Panc1 (cell line): ENCODE measurements around the gene BEND4. TPM values are rescaled to one million over a fixed set of nuclear protein-coding genes. Genes with fewer than 3 reads are reported as not detected.

Experiments used
- ATAC-seq: fragments of 200-7000 bp; cut with Tn5 transposase; 2 replicates; pipeline ENCODE4 v1.9.1; 2020; ENCODE audit warnings: mild to moderate bottlenecking, moderate library complexity
- BruUV-seq: library from RNA; stranded (reverse); fragments of 400-500 nt; replicated peaks from 2 replicates; lab custom pipeline; 2021; lab: Mats Ljungman, UMichigan
- CTCF ChIA-PET: fragments of 300-600 bp; sonication (Branson Sonifier 250); formaldehyde crosslinking; loops from one replicate; lab custom pipeline; 2022; ENCODE audit warnings: antibody characterized with exemption; lab: Charles Lee
- POLR2A ChIA-PET: fragments of 300-600 bp; sonication (Branson Sonifier 250); formaldehyde crosslinking; loops from one replicate; lab custom pipeline; 2022; ENCODE audit warnings: antibody characterized with exemption; lab: Charles Lee
- DNase-seq: peaks from one replicate; pipeline ENCODE4 v3.0.0-alpha.2; 2010; ENCODE audit warnings: low read depth, low spot score
- H3K27ac ChIP-seq: 2 replicates; pipeline ENCODE4 v1.5.1; 2011; ENCODE audit warnings: mild to moderate bottlenecking, low read length, inconsistent platforms
- H3K27me3 ChIP-seq: fragments of 200-500 bp; sonication (Bioruptor generic); 2 replicates; pipeline ENCODE4 v1.6.0; 2014; ENCODE audit warnings: low read length, inconsistent platforms; ENCODE audit not compliant: control insufficient read depth, insufficient read depth
- H3K36me3 ChIP-seq: fragments of 200-500 bp; sonication (Bioruptor generic); 2 replicates; pipeline ENCODE4 v1.5.1; 2014; ENCODE audit warnings: inconsistent platforms, mild to moderate bottlenecking, low read length, moderate library complexity; ENCODE audit not compliant: control insufficient read depth, insufficient read depth
- H3K4me1 ChIP-seq: 2 replicates; pipeline ENCODE4 v1.5.1; 2011; ENCODE audit warnings: inconsistent platforms, mild to moderate bottlenecking, low read length, moderate library complexity; ENCODE audit not compliant: control insufficient read depth, insufficient read depth
- H3K4me3 ChIP-seq, 2 experiments: 2 replicates each; pipeline ENCODE4 v1.5.1; 2011 to 2012; ENCODE audit warnings: low read depth in 2 of 2, low read length in 2 of 2, mild to moderate bottlenecking in 2 of 2, inconsistent platforms in 1 of 2, moderate library complexity in 1 of 2
- H3K9me3 ChIP-seq: fragments of 200-500 bp; sonication (Bioruptor generic); 2 replicates; pipeline ENCODE4 v1.5.1; 2014; ENCODE audit warnings: low read depth, mild to moderate bottlenecking, inconsistent platforms, low read length, moderate library complexity; ENCODE audit not compliant: control insufficient read depth, insufficient read depth
- CTCF ChIP-seq: fragments of 450-650 bp; IDR thresholded peaks from 2 replicates; pipeline ENCODE4 v1.5.1; 2017; ENCODE audit warnings: mild to moderate bottlenecking
- POLR2AphosphoS5 ChIP-seq: IDR thresholded peaks from 2 replicates; pipeline ENCODE4 v1.6.1; 2012; ENCODE audit warnings: mild to moderate bottlenecking, low read depth, low read length, moderate library complexity
- SIN3A ChIP-seq: IDR thresholded peaks from 2 replicates; pipeline ENCODE4 v1.6.1; 2012; ENCODE audit warnings: low read depth, mild to moderate bottlenecking, low read length, moderate library complexity, borderline replicate concordance; ENCODE audit not compliant: insufficient read depth
- TCF7L2 ChIP-seq: IDR thresholded peaks from 2 replicates; pipeline ENCODE4 v1.6.1; 2011; ENCODE audit warnings: mild to moderate bottlenecking, low read depth, low read length, inconsistent platforms
- in situ Hi-C: cut with HindIII; loops from 2 replicates; pipeline ENCODE4 v1.10.0; 2016; ENCODE audit warnings: low sequenced_read_pairs, low pct_unique_long_range_greater_than_20kb
- intact Hi-C: fragments of 100-400 bp; cut with micrococcal nuclease; formaldehyde crosslinking; loops from one replicate; pipeline ENCODE4 v1.10.0; 2022; ENCODE audit not compliant: unreplicated experiment
- total RNA-seq: library from RNA; stranded (reverse); gene quantifications from one replicate; pipeline ENCODE4 v1.2.1, GENCODE V29; 2021; ENCODE audit not compliant: unreplicated experiment
- TF ChIP-seq, protein P1 (sequence below), 2 experiments: IDR thresholded peaks; 2 replicates each; pipeline ENCODE4 v1.6.1; 2011 to 2012; ENCODE audit warnings: low read depth in 2 of 2, control low read depth in 1 of 2, low read length in 1 of 2, mild to moderate bottlenecking in 1 of 2, moderate library complexity in 1 of 2; ENCODE audit not compliant: insufficient read depth in 1 of 2

Gene BEND4
- total RNA-seq, 1 experiment from 2014 or later: 0.03 TPM

DNA sequence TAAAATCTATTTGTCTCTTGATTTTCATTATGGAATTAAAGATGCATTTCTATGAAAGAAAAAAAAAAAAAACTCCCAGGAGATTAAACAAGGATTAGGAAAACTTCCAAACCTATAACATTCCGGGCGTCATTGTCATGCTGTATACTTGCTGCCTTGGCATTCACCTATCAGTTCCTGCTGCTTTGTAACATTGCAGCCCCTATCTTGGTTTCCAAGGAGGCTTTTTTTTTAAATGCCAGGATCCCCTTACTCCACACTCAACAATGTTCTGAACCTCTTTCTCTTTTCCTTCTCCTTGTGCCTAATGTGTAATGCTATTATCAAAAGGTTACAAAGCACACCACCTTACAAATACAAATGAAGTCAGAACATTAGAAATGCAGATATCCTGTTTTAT lies 20.5 kb upstream of the BEND4 start:
- Histone ChIP-seq H3K9me3 (no peaks in the 10 kb centered on the region), H3K27ac (no peak overlapping the region), H3K27me3 (no peaks in the 10 kb centered on the region), H3K36me3 (no peaks in the 10 kb centered on the region), H3K4me1 (no peaks in the 10 kb centered on the region), H3K4me3 (no peak overlapping the region)
- no peak for ATAC-seq
- in situ Hi-C loops (no loop called here), intact Hi-C loops (no loop called here)
- DNase-seq: no peak
- TF ChIP-seq TCF7L2 (no peak), CTCF (no peak)
- ChIA-PET POLR2A (no interaction called here), CTCF (no interaction called here)
- BruUV-seq: no TSS peak

- Histone ChIP-seq H3K36me3 (no peaks in the 10 kb centered on the region), H3K4me3 (no peak overlapping the region), H3K9me3 (no peaks in the 10 kb centered on the region), H3K27ac (no peak overlapping the region), H3K4me1 (no peaks in the 10 kb centered on the region), H3K27me3 (no peaks in the 10 kb centered on the region)
- TF ChIP-seq POLR2AphosphoS5 (no peak), TCF7L2 (no peak), CTCF (no peak), SIN3A (no peak)
- TF ChIP-seq, protein P1, sequence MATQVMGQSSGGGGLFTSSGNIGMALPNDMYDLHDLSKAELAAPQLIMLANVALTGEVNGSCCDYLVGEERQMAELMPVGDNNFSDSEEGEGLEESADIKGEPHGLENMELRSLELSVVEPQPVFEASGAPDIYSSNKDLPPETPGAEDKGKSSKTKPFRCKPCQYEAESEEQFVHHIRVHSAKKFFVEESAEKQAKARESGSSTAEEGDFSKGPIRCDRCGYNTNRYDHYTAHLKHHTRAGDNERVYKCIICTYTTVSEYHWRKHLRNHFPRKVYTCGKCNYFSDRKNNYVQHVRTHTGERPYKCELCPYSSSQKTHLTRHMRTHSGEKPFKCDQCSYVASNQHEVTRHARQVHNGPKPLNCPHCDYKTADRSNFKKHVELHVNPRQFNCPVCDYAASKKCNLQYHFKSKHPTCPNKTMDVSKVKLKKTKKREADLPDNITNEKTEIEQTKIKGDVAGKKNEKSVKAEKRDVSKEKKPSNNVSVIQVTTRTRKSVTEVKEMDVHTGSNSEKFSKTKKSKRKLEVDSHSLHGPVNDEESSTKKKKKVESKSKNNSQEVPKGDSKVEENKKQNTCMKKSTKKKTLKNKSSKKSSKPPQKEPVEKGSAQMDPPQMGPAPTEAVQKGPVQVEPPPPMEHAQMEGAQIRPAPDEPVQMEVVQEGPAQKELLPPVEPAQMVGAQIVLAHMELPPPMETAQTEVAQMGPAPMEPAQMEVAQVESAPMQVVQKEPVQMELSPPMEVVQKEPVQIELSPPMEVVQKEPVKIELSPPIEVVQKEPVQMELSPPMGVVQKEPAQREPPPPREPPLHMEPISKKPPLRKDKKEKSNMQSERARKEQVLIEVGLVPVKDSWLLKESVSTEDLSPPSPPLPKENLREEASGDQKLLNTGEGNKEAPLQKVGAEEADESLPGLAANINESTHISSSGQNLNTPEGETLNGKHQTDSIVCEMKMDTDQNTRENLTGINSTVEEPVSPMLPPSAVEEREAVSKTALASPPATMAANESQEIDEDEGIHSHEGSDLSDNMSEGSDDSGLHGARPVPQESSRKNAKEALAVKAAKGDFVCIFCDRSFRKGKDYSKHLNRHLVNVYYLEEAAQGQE (IDR thresholded peaks at IDR 0.05; ENCODE audit: insufficient read depth in 1 of 2, low read depth in 2 of 2, low read length in 1 of 2): no peak
- no peak for ATAC-seq
- intact Hi-C loops (no loop called here), in situ Hi-C loops (no loop called here)
- CTCF ChIA-PET: no interaction called here
- POLR2A ChIA-PET: no interaction called here
- no peak for DNase-seq
- no TSS peak for BruUV-seq
These were observed 19.8 kb upstream of the BEND4 start for GRCh38 chr4:42172128-42172790.
